HFF-Myc (cell line): ENCODE data around the gene ABLIM2.

Experiments used
- DNase-seq: peaks from one replicate; pipeline ENCODE4 v3.0.0-alpha.2; 2011; ENCODE audit warnings: low read depth; ENCODE audit errors: extremely low read depth
- H3K4me3 ChIP-seq: replicated peaks from 2 replicates; pipeline ENCODE4 v1.5.1; 2011; ENCODE audit warnings: low read depth, mild to moderate bottlenecking, control low read depth, low read length
- TF ChIP-seq, protein P1 (sequence below): IDR thresholded peaks from 2 replicates; pipeline ENCODE4 v1.5.1; 2012; ENCODE audit warnings: mild to moderate bottlenecking, low read depth, low read length, control low read depth; ENCODE audit errors: missing control alignments

The ABLIM2 gene

DNA sequence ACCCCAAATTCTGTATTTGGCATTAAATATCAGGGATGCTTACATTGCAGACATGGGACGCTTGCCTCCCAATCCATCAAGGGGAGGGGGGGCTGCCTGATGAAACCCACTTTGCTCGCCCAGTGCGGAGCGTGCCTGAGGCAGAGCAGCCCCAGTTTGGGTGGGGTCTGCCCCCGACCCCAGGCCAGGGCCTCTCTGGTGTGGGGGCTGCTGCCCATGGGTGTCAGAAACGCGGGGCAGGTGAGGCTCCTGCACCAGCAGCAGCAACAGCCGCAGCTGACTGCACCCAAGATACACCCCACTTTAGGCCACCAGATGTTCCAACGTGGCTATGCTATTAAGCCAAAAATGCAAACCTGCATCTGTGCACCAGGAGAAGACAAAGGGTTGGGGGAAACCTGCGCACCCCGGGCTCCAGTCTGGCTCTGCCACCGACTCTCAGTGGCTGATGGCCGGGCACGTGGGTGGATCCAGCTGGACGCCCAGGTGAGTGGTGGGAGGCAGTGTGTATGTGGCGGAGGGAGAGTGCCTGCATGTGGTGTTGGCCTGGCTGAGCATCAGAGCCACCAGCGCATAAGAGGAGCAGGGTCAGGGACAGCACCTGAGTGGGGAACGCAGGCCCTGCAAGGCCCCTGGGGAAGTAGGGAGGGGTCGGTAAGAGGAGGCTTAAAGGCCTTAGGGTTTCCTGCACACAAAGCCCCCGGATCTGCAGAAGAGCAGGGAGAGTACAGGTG lies 86.2 kb downstream of the ABLIM2 start:
- DNase-seq, result no peak
- H3K4me3 ChIP-seq, result no peak overlapping the region
- TF ChIP-seq, protein P1, sequence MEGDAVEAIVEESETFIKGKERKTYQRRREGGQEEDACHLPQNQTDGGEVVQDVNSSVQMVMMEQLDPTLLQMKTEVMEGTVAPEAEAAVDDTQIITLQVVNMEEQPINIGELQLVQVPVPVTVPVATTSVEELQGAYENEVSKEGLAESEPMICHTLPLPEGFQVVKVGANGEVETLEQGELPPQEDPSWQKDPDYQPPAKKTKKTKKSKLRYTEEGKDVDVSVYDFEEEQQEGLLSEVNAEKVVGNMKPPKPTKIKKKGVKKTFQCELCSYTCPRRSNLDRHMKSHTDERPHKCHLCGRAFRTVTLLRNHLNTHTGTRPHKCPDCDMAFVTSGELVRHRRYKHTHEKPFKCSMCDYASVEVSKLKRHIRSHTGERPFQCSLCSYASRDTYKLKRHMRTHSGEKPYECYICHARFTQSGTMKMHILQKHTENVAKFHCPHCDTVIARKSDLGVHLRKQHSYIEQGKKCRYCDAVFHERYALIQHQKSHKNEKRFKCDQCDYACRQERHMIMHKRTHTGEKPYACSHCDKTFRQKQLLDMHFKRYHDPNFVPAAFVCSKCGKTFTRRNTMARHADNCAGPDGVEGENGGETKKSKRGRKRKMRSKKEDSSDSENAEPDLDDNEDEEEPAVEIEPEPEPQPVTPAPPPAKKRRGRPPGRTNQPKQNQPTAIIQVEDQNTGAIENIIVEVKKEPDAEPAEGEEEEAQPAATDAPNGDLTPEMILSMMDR, result no peak

DNA sequence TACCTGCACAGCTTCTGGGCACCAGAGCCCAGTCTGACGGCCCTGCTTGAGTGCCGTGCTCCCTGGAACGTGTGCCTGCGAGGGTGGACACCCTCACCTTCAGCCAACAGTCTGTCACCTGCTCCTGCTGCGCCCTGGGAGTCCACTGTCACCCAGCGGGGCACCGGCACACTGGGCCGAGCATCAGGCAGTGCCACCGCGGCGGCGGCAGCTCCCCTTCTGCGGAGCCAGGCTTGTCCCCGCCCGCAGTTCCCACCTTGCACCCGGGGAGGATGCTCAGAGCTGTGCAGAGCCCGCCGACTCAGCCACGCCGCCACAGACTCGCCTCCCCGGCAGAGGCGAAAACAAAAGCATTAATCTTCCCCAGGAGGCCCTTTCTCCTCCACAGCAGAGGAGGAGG lies 86.8 kb downstream of the ABLIM2 start:
- TF ChIP-seq, protein P1, result no peak
- DNase-seq, result no peak
- H3K4me3 ChIP-seq, result no peak overlapping the region

DNA sequence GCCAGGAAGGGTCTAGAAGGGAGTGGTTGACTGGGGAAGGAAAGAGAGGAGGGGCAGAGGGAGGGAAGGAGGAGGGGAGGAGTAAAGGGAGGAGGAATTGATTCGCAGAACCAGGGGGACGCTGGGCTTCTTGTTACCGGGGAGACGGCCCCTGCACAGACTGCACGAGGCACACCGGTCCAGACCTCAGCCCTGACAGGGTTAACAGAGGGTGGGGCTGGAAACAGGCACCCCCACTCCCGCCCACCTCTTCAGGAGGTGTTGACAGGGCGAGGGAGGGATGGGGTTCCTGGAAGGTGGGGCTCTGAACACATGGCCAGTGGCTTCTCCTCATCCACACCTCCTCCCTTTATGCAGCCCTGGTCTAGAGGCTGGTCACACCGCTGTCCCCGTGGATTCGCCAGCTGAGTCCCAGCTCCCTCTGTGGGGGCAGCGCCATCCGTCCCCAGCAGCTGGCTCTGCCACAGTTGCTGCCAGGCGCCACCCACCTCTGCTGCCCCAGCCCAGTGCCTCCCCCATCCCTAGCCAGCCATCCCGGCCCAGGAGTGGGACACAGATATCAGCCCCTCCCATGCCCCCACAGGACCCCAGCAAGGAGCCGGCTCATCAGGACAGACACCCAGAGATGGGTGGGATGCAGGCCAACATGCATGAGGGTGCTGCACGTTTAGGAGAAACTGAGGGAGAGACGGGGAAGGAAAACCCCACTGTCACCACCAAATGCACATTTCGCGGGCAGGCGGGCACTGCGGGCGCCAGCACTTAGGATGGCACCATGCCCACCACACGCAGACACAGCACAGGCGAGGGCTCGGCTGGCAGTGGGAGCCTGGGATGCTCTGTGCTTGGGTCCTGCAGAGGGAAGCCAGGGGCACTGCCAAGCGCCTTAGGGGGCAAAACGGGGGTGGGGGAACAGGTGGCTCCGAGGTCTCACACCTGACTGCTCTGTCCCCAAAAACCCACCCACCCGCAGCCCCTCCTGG lies 87.6 kb downstream of the ABLIM2 start:
- TF ChIP-seq, protein P1, result no peak
- DNase-seq, result no peak
- H3K4me3 ChIP-seq, result no peak overlapping the region

DNA sequence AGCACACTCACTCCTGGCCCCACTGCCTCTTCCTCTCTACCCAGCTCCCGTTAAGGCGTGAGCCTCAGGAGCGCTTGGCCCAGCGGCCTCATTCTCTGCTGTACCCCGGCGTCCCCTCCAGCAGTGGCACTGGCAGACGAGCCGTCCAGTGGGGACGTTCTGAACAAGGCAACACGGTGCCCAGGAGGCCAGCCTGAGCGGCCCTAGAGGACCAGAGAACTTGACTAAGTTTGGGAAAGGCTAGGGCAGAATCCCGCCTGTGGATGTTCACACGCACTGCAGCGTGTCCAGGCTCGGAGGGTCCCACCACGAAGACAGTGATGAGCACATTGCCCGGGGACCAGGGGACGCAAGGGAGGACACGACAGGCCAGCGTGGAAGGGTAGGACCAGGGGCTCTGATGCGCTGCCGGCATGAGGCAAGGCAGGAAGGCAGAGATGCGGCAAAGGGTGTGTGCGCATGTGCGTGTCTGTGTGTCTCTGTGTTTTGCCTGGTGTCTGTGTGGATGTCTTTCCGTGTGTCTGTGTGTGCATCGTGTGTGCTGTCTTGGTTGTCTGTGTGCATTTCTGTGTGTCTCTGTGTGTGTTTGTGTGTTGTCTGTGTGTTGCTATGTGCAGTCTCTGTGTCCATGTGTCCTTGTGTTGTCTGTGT lies 89.4 kb downstream of the ABLIM2 start:
- no peak overlapping the region for H3K4me3 ChIP-seq
- TF ChIP-seq, protein P1, result no peak
- DNase-seq, result no peak

DNA sequence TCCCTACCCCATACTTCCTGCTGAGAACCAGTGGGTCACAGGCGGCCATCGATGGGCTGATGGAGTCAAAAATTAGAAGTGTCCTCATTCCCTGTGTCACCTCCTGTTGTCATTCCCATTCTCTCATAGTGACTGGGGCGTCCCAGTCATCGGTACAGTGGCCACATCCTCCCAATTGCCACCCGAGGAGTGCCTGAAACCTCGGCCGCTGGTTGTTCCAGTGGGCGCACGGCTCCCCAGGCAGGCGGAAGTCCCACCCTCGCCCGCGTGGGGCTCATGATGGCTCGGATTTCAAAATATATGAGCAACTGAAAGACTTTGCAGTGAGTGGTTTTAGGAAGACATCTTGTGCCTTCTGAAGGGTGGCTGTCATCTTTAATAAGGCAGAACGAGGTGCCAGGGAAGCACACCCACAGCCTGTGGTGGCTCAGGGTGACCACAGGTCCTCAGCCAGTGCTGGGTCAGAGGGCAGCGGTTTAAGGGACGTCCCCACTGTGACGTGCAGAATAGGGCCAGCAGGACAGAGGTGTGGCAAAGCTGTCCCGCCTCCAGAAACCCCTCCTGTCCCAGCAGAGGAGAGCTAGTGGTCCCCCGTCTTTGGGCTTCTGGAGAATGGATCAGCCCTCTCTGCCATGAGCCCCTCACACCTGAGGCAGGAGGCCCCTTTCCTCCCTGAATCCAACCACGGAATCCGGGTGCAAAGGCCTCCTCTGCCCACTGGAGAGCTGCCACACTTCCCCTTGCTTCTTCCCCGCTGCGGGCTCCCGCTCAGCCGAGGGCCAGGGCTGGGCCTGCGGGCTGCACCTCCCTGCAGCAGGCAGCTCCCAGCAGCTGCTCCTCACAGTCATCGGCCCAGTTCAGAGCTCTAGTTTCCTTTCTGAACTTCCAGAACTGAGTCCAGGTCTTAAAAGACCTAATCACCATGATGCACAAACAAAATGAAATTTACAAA lies 90.4 kb downstream of the ABLIM2 start:
- DNase-seq, result no peak
- H3K4me3 ChIP-seq, result no peak overlapping the region
- TF ChIP-seq, protein P1, result no peak
